K562 (cell line): ENCODE measurements around the gene ERGIC1. TPM values are rescaled to one million over a fixed set of nuclear protein-coding genes. Genes with fewer than 3 reads are reported as not detected.

Experiments used
- ATAC-seq: fragments of 200-7000 bp; cut with Tn5 transposase; 3 replicates; pipeline ENCODE4 v1.9.1; 2020; ENCODE audit warnings: moderate library complexity
- BruUV-seq: library from RNA; stranded (reverse); fragments of 400-500 nt; replicated peaks from 2 replicates; lab custom pipeline; 2021; lab: Mats Ljungman, UMichigan
- CTCF ChIA-PET: fragments of 300-600 bp; formaldehyde crosslinking; extraction: SDS; loops from one replicate; lab custom pipeline; 2021; ENCODE audit warnings: low intra/inter-chr PET ratio; lab: Yijun Ruan, JAX
- POLR2A ChIA-PET: fragments of 300-600, 350-650 bp; sonication (Branson Sonifier 250); formaldehyde crosslinking; extraction: SDS; loops from one replicate; lab custom pipeline; 2021; ENCODE audit warnings: antibody characterized with exemption, inconsistent platforms; lab: Yijun Ruan, JAX
- DNase-seq, 4 experiments: peaks; one replicate each; pipeline versions ENCODE4 v3.0.0 to v3.0.0-alpha.2; 2011 to 2018; ENCODE audit warnings: low spot score in 3 of 4, mixed read lengths in 3 of 4; ENCODE audit errors: extremely low read depth in 1 of 4
- FAIRE-seq: peaks from 2 replicates; lab custom pipeline; 2011; peaks lifted over from hg19 to GRCh38; lab: Jason Lieb, UNC
- H2AFZ ChIP-seq: 2 replicates; pipeline ENCODE4 v1.6.0; 2011; ENCODE audit warnings: low read depth, low read length, control low read depth, inconsistent platforms
- H3K27ac ChIP-seq: fragments of 200-600 bp; 3 replicates; pipeline ENCODE4 v1.8.0; 2011; ENCODE audit warnings: low read depth, mild to moderate bottlenecking, control low read depth, inconsistent platforms, low read length, moderate library complexity, mixed read lengths; ENCODE audit errors: extremely low read depth
- H3K27me3 ChIP-seq, 2 experiments: fragments of 300-600 bp in 1 of 2; 2 replicates in 1 of 2; 3 replicates in 1 of 2; pipeline versions ENCODE4 v1.6.0 to v1.8.0; 2011; ENCODE audit warnings: inconsistent platforms in 2 of 2, low read length in 2 of 2, mild to moderate bottlenecking in 1 of 2, mixed read lengths in 1 of 2, moderate library complexity in 1 of 2; ENCODE audit not compliant: control insufficient read depth in 2 of 2, insufficient read depth in 2 of 2
- H3K36me3 ChIP-seq: fragments of 300-600 bp; 3 replicates; pipeline ENCODE4 v1.8.0; 2011; ENCODE audit warnings: mild to moderate bottlenecking, low read length, inconsistent platforms; ENCODE audit not compliant: control insufficient read depth, insufficient read depth
- H3K4me1 ChIP-seq, 2 experiments: fragments of 200-600 bp in 1 of 2; replicated peaks in 1 of 2; 2 replicates in 1 of 2; 3 replicates in 1 of 2; pipeline versions ENCODE4 v1.5.1 to v1.8.0; 2011; ENCODE audit warnings: inconsistent platforms in 2 of 2, low read length in 2 of 2, mild to moderate bottlenecking in 1 of 2, mixed read lengths in 1 of 2, moderate library complexity in 1 of 2; ENCODE audit not compliant: control insufficient read depth in 2 of 2, insufficient read depth in 2 of 2
- H3K4me2 ChIP-seq: 2 replicates; pipeline ENCODE4 v1.6.1; 2011; ENCODE audit warnings: low read length, control low read depth, inconsistent platforms, mixed read lengths; ENCODE audit not compliant: insufficient read depth
- H3K4me3 ChIP-seq: fragments of 200-600 bp; sonication (generic), shearing (Covaris generic); 2 replicates; pipeline ENCODE4 v1.5.1; 2016; ENCODE audit warnings: control low read depth, inconsistent platforms
- H3K79me2 ChIP-seq: fragments of 200-600 bp; 3 replicates; pipeline ENCODE4 v1.8.0; 2011; ENCODE audit warnings: low read length, inconsistent platforms; ENCODE audit not compliant: control insufficient read depth, insufficient read depth
- H3K9ac ChIP-seq, 2 experiments: 2 replicates each; pipeline versions ENCODE4 v1.6.0 to v1.6.1; 2011; ENCODE audit warnings: low read depth in 2 of 2, low read length in 2 of 2, control low read depth in 1 of 2, inconsistent platforms in 1 of 2, mild to moderate bottlenecking in 1 of 2, mixed read lengths in 1 of 2; ENCODE audit not compliant: insufficient read depth in 1 of 2
- H3K9me1 ChIP-seq: one replicate; pipeline ENCODE4 v1.6.0; 2011; ENCODE audit warnings: inconsistent platforms, mild to moderate bottlenecking, low read length, moderate library complexity; ENCODE audit not compliant: control insufficient read depth, insufficient read depth
- H3K9me3 ChIP-seq: replicated peaks from 2 replicates; pipeline ENCODE4 v1.5.1; 2011; ENCODE audit warnings: low read depth, low read length, inconsistent platforms; ENCODE audit not compliant: control insufficient read depth, insufficient read depth
- H4K20me1 ChIP-seq: replicated peaks from 2 replicates; pipeline ENCODE4 v1.6.1; 2011; ENCODE audit warnings: low read length, inconsistent platforms, mixed read lengths; ENCODE audit not compliant: control insufficient read depth, insufficient read depth
- EP300 ChIP-seq: IDR thresholded peaks from 2 replicates; pipeline ENCODE4 v1.6.1; 2012; ENCODE audit warnings: low read length, improper control_type of control experiment
- HNRNPLL ChIP-seq: fragments of 200-400 bp; formaldehyde crosslinking; IDR thresholded peaks from 2 replicates; pipeline ENCODE4 v1.6.1; 2017; ENCODE audit warnings: low read length, low read depth, mild to moderate bottlenecking; ENCODE audit not compliant: poor library complexity, severe bottlenecking
- MAZ ChIP-seq, 2 experiments: fragments of 450-650 bp in 1 of 2; sonication (generic) in 1 of 2; formaldehyde crosslinking; IDR thresholded peaks in 1 of 2; conservative IDR thresholded peaks in 1 of 2; 2 replicates each; pipeline versions ENCODE4 v1.4.0 to v1.5.0; 2020; ENCODE audit warnings: mild to moderate bottlenecking in 1 of 2, missing genetic modification reagents in 1 of 2
- NFXL1 ChIP-seq: fragments of 450-650 bp; formaldehyde crosslinking; IDR thresholded peaks from 2 replicates; pipeline ENCODE4 v1.4.0; 2021; ENCODE audit warnings: mild to moderate bottlenecking
- RAD21 ChIP-seq, 2 experiments: fragments of 250-450 bp in 1 of 2; fragments of 450-650 bp in 1 of 2; sonication (Bioruptor Pico) in 1 of 2; formaldehyde crosslinking in 1 of 2; IDR thresholded peaks in 1 of 2; conservative IDR thresholded peaks in 1 of 2; 2 replicates each; pipeline versions ENCODE4 v1.4.0 to v1.8.0; 2020 to 2022; ENCODE audit warnings: mild to moderate bottlenecking in 2 of 2, moderate library complexity in 1 of 2
- SMC3 ChIP-seq: conservative IDR thresholded peaks from 2 replicates; pipeline ENCODE4 v1.6.1; 2011; ENCODE audit warnings: low read depth, low read length, improper control_type of control experiment; ENCODE audit not compliant: insufficient read depth
- TEAD1 ChIP-seq, 2 experiments: fragments of 450-650 bp in 1 of 2; sonication (generic) in 1 of 2; formaldehyde crosslinking; IDR thresholded peaks; 2 replicates each; pipeline versions ENCODE4 v1.4.0 to v1.8.0; 2020 to 2022; ENCODE audit warnings: mild to moderate bottlenecking in 2 of 2, missing genetic modification reagents in 1 of 2
- WGBS: fragments of 100-300 bp; shearing (Covaris generic); methylation state at CpG from one replicate; pipeline ENCODE4 v1.1.6; 2016; ENCODE audit warnings: low coverage, mixed read lengths; ENCODE audit not compliant: insufficient coverage; ENCODE audit errors: missing lambda C conversion rate; 5-methylcytosine and 5-hydroxymethylcytosine counted together
- in situ Hi-C: fragments of 300-500 bp; cut with MboI; formaldehyde crosslinking; loops from 4 replicates; pipeline ENCODE4 v1.15.0; 2018; ENCODE audit warnings: inconsistent platforms, mixed read lengths
- intact Hi-C: fragments of 100-400 bp; cut with micrococcal nuclease; formaldehyde crosslinking; loops from 2 replicates; pipeline ENCODE4 v1.14.2; 2022
- polyA plus RNA-seq, 8 experiments: library from polyadenylated mRNA; depleted of rRNA in 4 of 8; stranded (reverse) in 5 of 8; unstranded in 3 of 8; fragments of >200 nt; fragmentation: Nextera tagmentation in 2 of 8; fragmentation: Illumina TruSeq in 1 of 8; extraction: Ambion mirVana in 2 of 8; extraction: Trizol in 1 of 8; gene quantifications; 2 replicates each; pipeline versions ENCODE4 v1.2.1 to v1.2.3, GENCODE V29; 2011 to 2014; ENCODE audit warnings: inconsistent platforms in 1 of 8, missing spikeins in 1 of 8
- total RNA-seq, 7 experiments: library from RNA; depleted of rRNA in 6 of 7; stranded (reverse); fragments of >200 nt in 6 of 7; fragmentation: Illumina TruSeq in 2 of 7; extraction: Trizol in 2 of 7; gene quantifications; 2 replicates each; pipeline versions ENCODE4 v1.2.1 to v1.2.3, GENCODE V29; 2011 to 2021; ENCODE audit warnings: low replicate concordance in 1 of 7
- TF ChIP-seq, protein P1 (sequence below): fragments of 200-800 bp; sonication (Bioruptor generic); IDR thresholded peaks from 2 replicates; pipeline ENCODE4 v1.6.1; 2017; ENCODE audit warnings: missing genetic modification characterization, missing compliant biosample characterization
- TF ChIP-seq, protein P2 (sequence below), 3 experiments: fragments of 200-800 bp in 1 of 3; sonication (Bioruptor generic) in 1 of 3; sonication (generic) in 1 of 3; formaldehyde crosslinking in 1 of 3; IDR thresholded peaks; 2 replicates each; pipeline versions ENCODE4 v1.6.1 to v1.8.0; 2016 to 2022; ENCODE audit warnings: mild to moderate bottlenecking in 2 of 3, missing compliant biosample characterization in 2 of 3, missing genetic modification characterization in 2 of 3, missing genetic modification reagents in 1 of 3
- TF ChIP-seq, protein P3 (sequence below): fragments of 250-450 bp; sonication (Bioruptor Pico); IDR thresholded peaks from 2 replicates; pipeline ENCODE4 v1.8.0; 2021; ENCODE audit warnings: moderate library complexity, mild to moderate bottlenecking, inconsistent platforms

The ERGIC1 gene
- total and polyA plus RNA-seq, 9 of the 15 experiments (the other 6 are each of a cell fraction or from before 2014, with no cell fraction given), result 5.5 to 68.4 (median 36.4) TPM

DNA sequence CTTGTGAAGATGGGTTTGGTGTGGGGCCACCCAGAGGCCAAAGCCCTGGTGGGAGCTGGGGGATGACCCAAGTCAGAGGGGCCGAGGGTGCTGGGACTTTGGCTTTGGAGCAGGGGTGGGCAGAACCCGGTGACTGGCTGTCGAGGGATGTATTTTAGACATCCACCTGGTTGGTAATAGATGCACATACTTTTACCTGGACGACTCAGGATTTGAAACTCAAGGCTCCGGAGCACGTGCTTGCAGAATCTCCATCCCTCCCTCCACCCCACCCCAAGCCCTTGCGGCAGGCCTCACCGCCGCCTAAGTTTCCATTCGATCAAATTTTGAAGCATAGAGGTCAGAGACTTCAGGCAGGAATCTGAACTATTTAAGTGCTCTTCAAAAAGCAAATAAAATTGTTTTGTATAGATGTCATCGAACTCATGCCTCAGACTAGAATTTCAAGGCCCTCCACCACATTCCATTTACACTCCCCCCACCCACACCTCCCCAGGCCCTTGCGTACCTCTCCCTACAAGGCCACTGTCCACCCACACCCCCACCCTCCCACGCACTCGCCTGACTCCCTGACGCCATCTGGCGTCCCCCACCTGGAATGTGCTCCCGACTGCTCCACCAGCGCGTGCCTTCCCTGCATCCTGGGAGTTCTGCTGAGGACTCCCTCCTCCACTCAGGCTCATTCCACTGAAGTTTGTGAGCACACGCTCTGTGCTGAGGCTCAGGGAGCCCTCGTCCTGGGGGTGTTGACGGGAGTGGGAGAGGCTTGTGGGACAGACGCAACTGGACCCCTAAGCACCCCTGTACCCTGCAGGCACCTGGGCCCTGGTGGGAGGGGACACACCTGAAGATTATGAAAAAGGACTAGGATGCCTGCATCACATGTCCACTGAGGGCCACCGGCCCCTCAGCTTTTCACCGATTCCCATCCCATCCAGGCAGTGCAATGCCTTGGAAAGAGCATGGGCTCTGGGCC is 68.7 kb downstream of the ERGIC1 start:
- peak overlapping the region; percentile 23 to 84; a peak in 3 of 4 replicates for H3K9ac ChIP-seq
- H3K9me1 ChIP-seq, result no peaks in the 10 kb centered on the region
- H3K4me2 ChIP-seq, result no peak overlapping the region; the same call in 1 of the 2 replicates
- H3K27me3 ChIP-seq, result no peaks in the 10 kb centered on the region
- peaks cover 26 to 36% of the 10 kb centered on the region in 2 experiments for H3K4me1 ChIP-seq
- no peak overlapping the region for H3K4me3 ChIP-seq
- FAIRE-seq, result peak; percentile 65
- CTCF ChIA-PET, result interaction anchor here (0.5 to 5.5 kb wide), 5 partner anchors 28 to 188 kb away, joined by 3 to 54 read pairs (median 5); partner anchors contain the start of gene DUSP1
- POLR2A ChIA-PET, result interaction anchor here (0.5 to 1.6 kb wide), 4 partner anchors 130 to 193 kb away, joined by 3 to 4 read pairs (median 4); no protein-coding TSS in a partner anchor
- H3K9me3 ChIP-seq, result no peaks in the 10 kb centered on the region
- intact Hi-C loops (loop anchor here (1.0 to 2.0 kb wide), 2 partner anchors 132 to 185 kb away; partner anchors contain the start of gene DUSP1), in situ Hi-C loops (loop anchor here (5.0 kb wide), 1 partner anchor 185 kb away; no protein-coding TSS in a partner anchor)
- no peak overlapping the region for H2AFZ ChIP-seq
- peaks cover 20% of the 10 kb centered on the region; the same call in 1 of the 3 replicates for H3K36me3 ChIP-seq
- peak; percentile 81 for ATAC-seq
- no peaks in the 10 kb centered on the region for H4K20me1 ChIP-seq
- H3K27ac ChIP-seq, result peak overlapping the region; percentile 79; the same call in 2 of the 3 replicates
- WGBS, result 40% methylated on average over 22 of the region's 25 CpGs
- no peaks in the 10 kb centered on the region for H3K79me2 ChIP-seq
- BruUV-seq, result no TSS peak
- peak; percentile 76 to 86 (median 84) for DNase-seq
- TF ChIP-seq MAZ (CRISPR knock-in tag; conservative IDR thresholded peaks at IDR 0.05 in 1 of 2, IDR thresholded peaks at IDR 0.05 in 1 of 2) (peak; percentile 57 to 68; a peak in 3 of 4 replicates), EP300 (no peak), RAD21 (CRISPR knock-in tag; conservative IDR thresholded peaks at IDR 0.05 in 1 of 2, IDR thresholded peaks at IDR 0.05 in 1 of 2) (peak; percentile 77 to 79), TEAD1 (CRISPR knock-in tag; IDR thresholded peaks at IDR 0.05) (peak in 1 of 2 experiments; percentile 89; a peak in 2 of 4 replicates), SMC3 (peak; percentile 90), HNRNPLL (no peak), NFXL1 (CRISPR knock-in tag) (no peak)
- TF ChIP-seq, protein P1, sequence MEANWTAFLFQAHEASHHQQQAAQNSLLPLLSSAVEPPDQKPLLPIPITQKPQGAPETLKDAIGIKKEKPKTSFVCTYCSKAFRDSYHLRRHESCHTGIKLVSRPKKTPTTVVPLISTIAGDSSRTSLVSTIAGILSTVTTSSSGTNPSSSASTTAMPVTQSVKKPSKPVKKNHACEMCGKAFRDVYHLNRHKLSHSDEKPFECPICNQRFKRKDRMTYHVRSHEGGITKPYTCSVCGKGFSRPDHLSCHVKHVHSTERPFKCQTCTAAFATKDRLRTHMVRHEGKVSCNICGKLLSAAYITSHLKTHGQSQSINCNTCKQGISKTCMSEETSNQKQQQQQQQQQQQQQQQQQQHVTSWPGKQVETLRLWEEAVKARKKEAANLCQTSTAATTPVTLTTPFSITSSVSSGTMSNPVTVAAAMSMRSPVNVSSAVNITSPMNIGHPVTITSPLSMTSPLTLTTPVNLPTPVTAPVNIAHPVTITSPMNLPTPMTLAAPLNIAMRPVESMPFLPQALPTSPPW (CRISPR knock-in tag), result peak; percentile 85
- TF ChIP-seq, protein P2, sequence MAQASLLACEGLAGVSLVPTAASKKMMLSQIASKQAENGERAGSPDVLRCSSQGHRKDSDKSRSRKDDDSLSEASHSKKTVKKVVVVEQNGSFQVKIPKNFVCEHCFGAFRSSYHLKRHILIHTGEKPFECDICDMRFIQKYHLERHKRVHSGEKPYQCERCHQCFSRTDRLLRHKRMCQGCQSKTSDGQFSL (CRISPR knock-in tag; IDR thresholded peaks at IDR 0.05), result peak; percentile 95
- TF ChIP-seq, protein P2 (tag; IDR thresholded peaks at IDR 0.05), result peak in 1 of 2 experiments; percentile 89; a peak in 2 of 4 replicates
- TF ChIP-seq, protein P3, sequence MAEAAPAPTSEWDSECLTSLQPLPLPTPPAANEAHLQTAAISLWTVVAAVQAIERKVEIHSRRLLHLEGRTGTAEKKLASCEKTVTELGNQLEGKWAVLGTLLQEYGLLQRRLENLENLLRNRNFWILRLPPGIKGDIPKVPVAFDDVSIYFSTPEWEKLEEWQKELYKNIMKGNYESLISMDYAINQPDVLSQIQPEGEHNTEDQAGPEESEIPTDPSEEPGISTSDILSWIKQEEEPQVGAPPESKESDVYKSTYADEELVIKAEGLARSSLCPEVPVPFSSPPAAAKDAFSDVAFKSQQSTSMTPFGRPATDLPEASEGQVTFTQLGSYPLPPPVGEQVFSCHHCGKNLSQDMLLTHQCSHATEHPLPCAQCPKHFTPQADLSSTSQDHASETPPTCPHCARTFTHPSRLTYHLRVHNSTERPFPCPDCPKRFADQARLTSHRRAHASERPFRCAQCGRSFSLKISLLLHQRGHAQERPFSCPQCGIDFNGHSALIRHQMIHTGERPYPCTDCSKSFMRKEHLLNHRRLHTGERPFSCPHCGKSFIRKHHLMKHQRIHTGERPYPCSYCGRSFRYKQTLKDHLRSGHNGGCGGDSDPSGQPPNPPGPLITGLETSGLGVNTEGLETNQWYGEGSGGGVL (CRISPR knock-in tag), result no peak
